DOHH2 (cell line): ENCODE data around the gene KIF1A.

Source experiments
- CTCF ChIP-seq: fragments of 200-600 bp; sonication (generic); IDR thresholded peaks from one replicate; pipeline ENCODE4 v1.5.1; 2014; ENCODE audit warnings: antibody characterized with exemption, mild to moderate bottlenecking, low read depth, low read length; ENCODE audit not compliant: poor library complexity, severe bottlenecking
- EZH2phosphoT487 ChIP-seq: fragments of 200-600 bp; sonication (generic); IDR thresholded peaks from 2 replicates; pipeline ENCODE4 v1.6.1; 2017; ENCODE audit warnings: borderline replicate concordance, mild to moderate bottlenecking, antibody characterized with exemption, low read length, moderate library complexity, mixed read lengths

GRCh38 chr2:240752209-240752608 is 67.8 kb downstream of the KIF1A start:
- TF ChIP-seq CTCF (no peak), EZH2phosphoT487 (no peak)
